MM.1S (cell line): ENCODE measurements around the gene LRCH2.

Source experiments
- DNase-seq: peaks from one replicate; pipeline ENCODE4 v3.0.0-alpha.2; 2015
- H2AFZ ChIP-seq: fragments of 300-600 bp; sonication (generic); 2 replicates; pipeline ENCODE4 v1.6.0; 2016; ENCODE audit warnings: antibody characterized with exemption, low read length
- H3F3A ChIP-seq: fragments of 300-600 bp; sonication (generic); 2 replicates; pipeline ENCODE4 v1.6.1; 2016; ENCODE audit warnings: mild to moderate bottlenecking, antibody characterized with exemption, low read length, moderate library complexity, mixed read lengths; ENCODE audit not compliant: insufficient read depth
- H3K27ac ChIP-seq: fragments of 300-600 bp; sonication (generic); 2 replicates; pipeline ENCODE4 v1.5.1; 2016; ENCODE audit warnings: mild to moderate bottlenecking, low read length
- H3K27me3 ChIP-seq: fragments of 300-600 bp; sonication (generic); replicated peaks from 2 replicates; pipeline ENCODE4 v1.6.0; 2016; ENCODE audit warnings: low read length; ENCODE audit not compliant: insufficient read depth
- H3K36me3 ChIP-seq: fragments of 300-600 bp; sonication (generic); replicated peaks from 2 replicates; pipeline ENCODE4 v1.6.1; 2016; ENCODE audit warnings: mild to moderate bottlenecking, low read length, mixed read lengths; ENCODE audit not compliant: insufficient read depth
- H3K4me1 ChIP-seq: fragments of 300-600 bp; sonication (generic); 2 replicates; pipeline ENCODE4 v1.6.1; 2016; ENCODE audit warnings: low read length, mixed read lengths
- H3K4me2 ChIP-seq: fragments of 300-600 bp; sonication (generic); 2 replicates; pipeline ENCODE4 v1.6.0; 2016; ENCODE audit warnings: low read depth, low read length
- H3K4me3 ChIP-seq: fragments of 300-600 bp; sonication (generic); 2 replicates; pipeline ENCODE4 v1.5.1; 2016; ENCODE audit warnings: low read length, mixed read lengths
- H3K79me2 ChIP-seq: fragments of 300-600 bp; sonication (generic); 2 replicates; pipeline ENCODE4 v1.6.1; 2016; ENCODE audit warnings: mixed run types, low read length, mixed read lengths
- H3K9ac ChIP-seq: fragments of 300-600 bp; sonication (generic); 2 replicates; pipeline ENCODE4 v1.6.1; 2016; ENCODE audit warnings: low read length, mixed read lengths
- H3K9me2 ChIP-seq: fragments of 300-600 bp; sonication (generic); replicated peaks from 2 replicates; pipeline ENCODE4 v1.6.1; 2016; ENCODE audit warnings: mild to moderate bottlenecking, low read length, mixed read lengths; ENCODE audit not compliant: insufficient read depth
- H3K9me3 ChIP-seq: fragments of 300-600 bp; sonication (generic); replicated peaks from 2 replicates; pipeline ENCODE4 v1.6.1; 2016; ENCODE audit warnings: mild to moderate bottlenecking, low read length, mixed read lengths; ENCODE audit not compliant: insufficient read depth
- H4K20me1 ChIP-seq: fragments of 300-600 bp; sonication (generic); 2 replicates; pipeline ENCODE4 v1.6.1; 2016; ENCODE audit warnings: mild to moderate bottlenecking, low read length, moderate library complexity, mixed read lengths; ENCODE audit not compliant: insufficient read depth
- EZH2 ChIP-seq: fragments of 300-600 bp; sonication (generic); optimal IDR thresholded peaks from 2 replicates; pipeline ENCODE3; 2017; ENCODE audit warnings: low read depth, mild to moderate bottlenecking, antibody characterized with exemption, low read length, mixed read lengths
- EZH2phosphoT487 ChIP-seq: fragments of 300-600 bp; sonication (generic); IDR thresholded peaks from 2 replicates; pipeline ENCODE4 v1.6.1; 2018; ENCODE audit warnings: antibody characterized with exemption, low read length
- TF ChIP-seq, protein P1 (sequence below): fragments of 300-600 bp; sonication (generic); IDR thresholded peaks from 2 replicates; pipeline ENCODE4 v1.5.1; 2016; ENCODE audit warnings: antibody characterized with exemption, low read length, mixed read lengths

Gene LRCH2

DNA sequence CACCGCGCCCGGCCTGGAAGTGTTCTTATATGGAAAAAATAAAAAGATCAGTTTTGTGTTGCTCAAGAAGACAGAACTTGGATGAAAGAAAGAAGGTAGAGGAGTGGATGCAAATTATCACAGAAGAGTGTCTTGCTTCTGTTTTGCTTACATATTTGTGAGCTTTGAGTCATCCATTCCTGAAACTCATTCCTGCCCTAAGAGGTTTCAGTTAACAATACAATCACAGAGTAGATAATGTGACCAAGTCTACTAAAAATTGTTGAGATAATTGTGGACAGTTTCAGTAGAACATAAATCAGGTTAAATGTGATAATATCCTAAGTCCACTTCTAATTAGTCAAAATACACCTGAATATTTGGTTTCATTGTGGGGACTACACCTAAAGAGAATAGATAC, 26.4 kb upstream of the LRCH2 start:
- no peaks in the 10 kb centered on the region for H3K27me3 ChIP-seq
- H3K9me3 ChIP-seq, result no peaks in the 10 kb centered on the region
- TF ChIP-seq EZH2phosphoT487 (no peak), EZH2 (no peak)
- TF ChIP-seq, protein P1, sequence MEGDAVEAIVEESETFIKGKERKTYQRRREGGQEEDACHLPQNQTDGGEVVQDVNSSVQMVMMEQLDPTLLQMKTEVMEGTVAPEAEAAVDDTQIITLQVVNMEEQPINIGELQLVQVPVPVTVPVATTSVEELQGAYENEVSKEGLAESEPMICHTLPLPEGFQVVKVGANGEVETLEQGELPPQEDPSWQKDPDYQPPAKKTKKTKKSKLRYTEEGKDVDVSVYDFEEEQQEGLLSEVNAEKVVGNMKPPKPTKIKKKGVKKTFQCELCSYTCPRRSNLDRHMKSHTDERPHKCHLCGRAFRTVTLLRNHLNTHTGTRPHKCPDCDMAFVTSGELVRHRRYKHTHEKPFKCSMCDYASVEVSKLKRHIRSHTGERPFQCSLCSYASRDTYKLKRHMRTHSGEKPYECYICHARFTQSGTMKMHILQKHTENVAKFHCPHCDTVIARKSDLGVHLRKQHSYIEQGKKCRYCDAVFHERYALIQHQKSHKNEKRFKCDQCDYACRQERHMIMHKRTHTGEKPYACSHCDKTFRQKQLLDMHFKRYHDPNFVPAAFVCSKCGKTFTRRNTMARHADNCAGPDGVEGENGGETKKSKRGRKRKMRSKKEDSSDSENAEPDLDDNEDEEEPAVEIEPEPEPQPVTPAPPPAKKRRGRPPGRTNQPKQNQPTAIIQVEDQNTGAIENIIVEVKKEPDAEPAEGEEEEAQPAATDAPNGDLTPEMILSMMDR, result no peak
- H3F3A ChIP-seq, result no peaks in the 10 kb centered on the region
- H3K4me2 ChIP-seq, result no peak overlapping the region
- no peaks in the 10 kb centered on the region for H4K20me1 ChIP-seq
- no peak overlapping the region for H3K27ac ChIP-seq
- no peak overlapping the region for H3K9ac ChIP-seq
- no peaks in the 10 kb centered on the region for H3K36me3 ChIP-seq
- H3K9me2 ChIP-seq, result no peaks in the 10 kb centered on the region
- no peak for DNase-seq
- H3K4me1 ChIP-seq, result no peaks in the 10 kb centered on the region
- no peak overlapping the region for H3K4me3 ChIP-seq
- no peaks in the 10 kb centered on the region for H3K79me2 ChIP-seq
- H2AFZ ChIP-seq, result no peak overlapping the region

DNA sequence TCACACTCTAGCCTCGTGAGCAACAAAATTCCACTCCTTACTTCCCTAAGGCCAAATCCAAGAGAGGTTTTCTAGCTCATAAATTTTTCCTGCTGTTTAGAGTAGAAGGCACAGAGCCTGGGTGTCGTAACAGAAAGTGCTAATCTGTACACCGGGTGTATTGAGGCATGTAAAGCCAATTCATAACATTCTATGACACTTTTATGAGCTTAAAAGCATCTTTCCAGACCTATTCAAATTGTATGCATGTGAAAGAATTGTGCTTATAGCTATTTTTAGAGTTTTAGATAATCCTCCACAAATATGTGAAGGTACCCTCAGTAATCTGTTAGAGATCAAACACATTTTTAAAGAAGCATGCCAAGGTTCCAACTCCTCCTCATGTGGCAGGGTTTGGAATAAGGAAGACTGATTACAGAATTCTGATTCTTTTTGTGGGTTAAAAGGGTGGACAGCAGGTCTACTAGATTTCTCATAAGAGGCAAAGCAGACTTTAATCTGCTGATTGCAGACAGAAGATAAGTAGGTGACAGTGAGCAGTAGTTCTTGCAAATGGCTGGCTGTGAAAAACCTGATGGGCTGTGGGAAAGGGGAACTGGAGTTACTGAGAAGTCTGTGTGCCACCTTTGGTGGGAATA, 25.5 kb upstream of the LRCH2 start:
- Histone ChIP-seq H3K9ac (no peak overlapping the region), H3K4me3 (no peak overlapping the region), H3K27me3 (no peaks in the 10 kb centered on the region), H4K20me1 (no peaks in the 10 kb centered on the region), H3K9me2 (no peaks in the 10 kb centered on the region), H3K4me2 (no peak overlapping the region), H3K36me3 (no peaks in the 10 kb centered on the region), H3K4me1 (no peaks in the 10 kb centered on the region), H3K9me3 (no peaks in the 10 kb centered on the region), H3K27ac (no peak overlapping the region), H3K79me2 (no peaks in the 10 kb centered on the region), H2AFZ (no peak overlapping the region), H3F3A (no peaks in the 10 kb centered on the region)
- no peak for TF ChIP-seq EZH2phosphoT487
- TF ChIP-seq EZH2, result no peak
- TF ChIP-seq, protein P1, result no peak
- no peak for DNase-seq

DNA sequence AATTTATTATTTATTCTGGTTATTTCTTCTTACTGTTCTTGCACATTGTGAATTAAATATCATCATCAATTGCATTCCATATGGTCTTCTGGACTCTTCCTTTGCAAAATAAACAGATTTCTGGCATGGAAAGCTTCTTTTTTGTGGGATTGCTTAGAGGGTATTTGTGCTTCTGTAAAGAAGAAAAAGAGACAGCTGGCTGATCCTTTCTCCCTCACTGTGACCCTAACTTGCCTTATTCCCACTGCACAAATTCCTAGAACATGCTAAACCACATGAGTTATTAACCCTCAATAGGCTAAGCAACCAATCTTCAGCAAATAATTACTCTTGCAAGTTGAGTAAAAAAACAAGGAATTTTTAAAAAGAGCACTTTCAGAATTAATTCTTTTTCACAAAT, 23.8 kb upstream of the LRCH2 start:
- no peak overlapping the region for H3K4me3 ChIP-seq
- H3F3A ChIP-seq, result no peaks in the 10 kb centered on the region
- TF ChIP-seq, protein P1, result no peak
- TF ChIP-seq EZH2phosphoT487 (no peak), EZH2 (no peak)
- no peaks in the 10 kb centered on the region for H3K79me2 ChIP-seq
- H4K20me1 ChIP-seq, result no peaks in the 10 kb centered on the region
- H3K4me2 ChIP-seq, result no peak overlapping the region
- H3K4me1 ChIP-seq, result no peaks in the 10 kb centered on the region
- H3K9ac ChIP-seq, result no peak overlapping the region
- H3K27ac ChIP-seq, result no peak overlapping the region
- no peaks in the 10 kb centered on the region for H3K9me3 ChIP-seq
- H3K27me3 ChIP-seq, result no peaks in the 10 kb centered on the region
- DNase-seq, result no peak
- H3K36me3 ChIP-seq, result no peaks in the 10 kb centered on the region
- H2AFZ ChIP-seq, result no peak overlapping the region
- H3K9me2 ChIP-seq, result no peaks in the 10 kb centered on the region
